HEK293 (cell line): Measurements from ENCODE around the gene FHIT.

Experiments used
- ZNF274 ChIP-seq, 2 experiments: fragments of 200-500 bp in 1 of 2; fragments of 450-650 bp in 1 of 2; sonication (Bioruptor generic) in 1 of 2; formaldehyde crosslinking in 1 of 2; IDR thresholded peaks; 2 replicates each; pipeline versions ENCODE4 v1.5.1 to v1.6.1; 2014 to 2016; ENCODE audit warnings: borderline replicate concordance in 1 of 2, inconsistent platforms in 1 of 2, low read length in 1 of 2, missing biosample characterization in 1 of 2, missing genetic modification characterization in 1 of 2
- TF ChIP-seq, protein P1 (sequence below): fragments of 450-650 bp; formaldehyde crosslinking; IDR thresholded peaks from 2 replicates; pipeline ENCODE4 v1.5.1; 2016; ENCODE audit warnings: missing biosample characterization, missing genetic modification characterization
- TF ChIP-seq, protein P2 (sequence below): fragments of 450-650 bp; formaldehyde crosslinking; IDR thresholded peaks from 2 replicates; pipeline ENCODE4 v1.5.1; 2016; ENCODE audit warnings: missing biosample characterization, missing genetic modification characterization
- TF ChIP-seq, protein P3 (sequence below): fragments of 450-650 bp; formaldehyde crosslinking; IDR thresholded peaks from 2 replicates; pipeline ENCODE4 v1.5.1; 2017; ENCODE audit warnings: missing biosample characterization, missing genetic modification characterization
- TF ChIP-seq, protein P4 (sequence below): sonication (generic); formaldehyde crosslinking; IDR thresholded peaks from 2 replicates; pipeline ENCODE4 v1.8.1; 2022; ENCODE audit warnings: mild to moderate bottlenecking, moderate library complexity, missing genetic modification reagents
- TF ChIP-seq, protein P5 (sequence below): fragments of 450-650 bp; formaldehyde crosslinking; IDR thresholded peaks from 2 replicates; pipeline ENCODE4 v1.5.1; 2016; ENCODE audit warnings: missing biosample characterization, missing genetic modification characterization

DNA sequence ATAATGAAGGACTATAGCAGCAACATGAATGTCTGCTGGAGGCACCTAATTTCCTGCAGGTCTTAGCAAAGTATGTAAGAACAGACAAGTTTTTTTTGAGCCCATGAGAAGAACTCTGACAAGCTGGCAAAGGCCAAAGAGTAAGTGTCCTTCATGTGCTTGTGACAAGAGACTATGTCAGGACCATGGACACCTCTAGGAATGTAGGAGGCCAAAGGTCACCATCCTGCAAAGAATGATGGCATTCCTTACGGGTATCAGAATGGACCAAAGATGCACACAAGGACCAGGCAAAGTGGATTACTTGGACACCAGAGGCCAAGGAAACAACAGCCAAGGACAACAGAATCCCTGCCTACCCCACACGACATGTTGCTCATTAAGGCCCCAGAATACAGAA is 1343.0 kb downstream of the FHIT start:
- TF ChIP-seq, protein P1, sequence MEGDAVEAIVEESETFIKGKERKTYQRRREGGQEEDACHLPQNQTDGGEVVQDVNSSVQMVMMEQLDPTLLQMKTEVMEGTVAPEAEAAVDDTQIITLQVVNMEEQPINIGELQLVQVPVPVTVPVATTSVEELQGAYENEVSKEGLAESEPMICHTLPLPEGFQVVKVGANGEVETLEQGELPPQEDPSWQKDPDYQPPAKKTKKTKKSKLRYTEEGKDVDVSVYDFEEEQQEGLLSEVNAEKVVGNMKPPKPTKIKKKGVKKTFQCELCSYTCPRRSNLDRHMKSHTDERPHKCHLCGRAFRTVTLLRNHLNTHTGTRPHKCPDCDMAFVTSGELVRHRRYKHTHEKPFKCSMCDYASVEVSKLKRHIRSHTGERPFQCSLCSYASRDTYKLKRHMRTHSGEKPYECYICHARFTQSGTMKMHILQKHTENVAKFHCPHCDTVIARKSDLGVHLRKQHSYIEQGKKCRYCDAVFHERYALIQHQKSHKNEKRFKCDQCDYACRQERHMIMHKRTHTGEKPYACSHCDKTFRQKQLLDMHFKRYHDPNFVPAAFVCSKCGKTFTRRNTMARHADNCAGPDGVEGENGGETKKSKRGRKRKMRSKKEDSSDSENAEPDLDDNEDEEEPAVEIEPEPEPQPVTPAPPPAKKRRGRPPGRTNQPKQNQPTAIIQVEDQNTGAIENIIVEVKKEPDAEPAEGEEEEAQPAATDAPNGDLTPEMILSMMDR (tag by site-specific recombination) = no peak
- TF ChIP-seq, protein P2, sequence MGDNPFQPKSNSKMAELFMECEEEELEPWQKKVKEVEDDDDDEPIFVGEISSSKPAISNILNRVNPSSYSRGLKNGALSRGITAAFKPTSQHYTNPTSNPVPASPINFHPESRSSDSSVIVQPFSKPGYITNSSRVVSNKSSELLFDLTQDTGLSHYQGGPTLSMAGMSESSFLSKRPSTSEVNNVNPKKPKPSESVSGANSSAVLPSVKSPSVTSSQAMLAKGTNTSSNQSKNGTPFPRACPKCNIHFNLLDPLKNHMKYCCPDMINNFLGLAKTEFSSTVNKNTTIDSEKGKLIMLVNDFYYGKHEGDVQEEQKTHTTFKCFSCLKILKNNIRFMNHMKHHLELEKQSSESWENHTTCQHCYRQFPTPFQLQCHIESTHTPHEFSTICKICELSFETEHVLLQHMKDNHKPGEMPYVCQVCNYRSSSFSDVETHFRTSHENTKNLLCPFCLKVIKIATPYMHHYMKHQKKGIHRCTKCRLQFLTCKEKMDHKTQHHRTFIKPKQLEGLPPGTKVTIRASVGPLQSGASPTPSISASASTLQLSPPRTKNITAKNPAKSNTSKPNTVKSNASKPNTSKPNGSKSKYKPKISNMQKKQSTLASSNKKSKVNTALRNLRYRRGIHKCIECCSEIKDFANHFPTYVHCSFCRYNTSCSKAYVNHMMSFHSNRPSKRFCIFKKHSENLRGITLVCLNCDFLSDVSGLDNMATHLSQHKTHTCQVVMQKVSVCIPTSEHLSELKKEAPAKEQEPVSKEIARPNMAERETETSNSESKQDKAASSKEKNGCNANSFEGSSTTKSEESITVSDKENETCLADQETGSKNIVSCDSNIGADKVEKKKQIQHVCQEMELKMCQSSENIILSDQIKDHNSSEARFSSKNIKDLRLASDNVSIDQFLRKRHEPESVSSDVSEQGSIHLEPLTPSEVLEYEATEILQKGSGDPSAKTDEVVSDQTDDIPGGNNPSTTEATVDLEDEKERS (tag by site-specific recombination) = no peak
- TF ChIP-seq, protein P3, sequence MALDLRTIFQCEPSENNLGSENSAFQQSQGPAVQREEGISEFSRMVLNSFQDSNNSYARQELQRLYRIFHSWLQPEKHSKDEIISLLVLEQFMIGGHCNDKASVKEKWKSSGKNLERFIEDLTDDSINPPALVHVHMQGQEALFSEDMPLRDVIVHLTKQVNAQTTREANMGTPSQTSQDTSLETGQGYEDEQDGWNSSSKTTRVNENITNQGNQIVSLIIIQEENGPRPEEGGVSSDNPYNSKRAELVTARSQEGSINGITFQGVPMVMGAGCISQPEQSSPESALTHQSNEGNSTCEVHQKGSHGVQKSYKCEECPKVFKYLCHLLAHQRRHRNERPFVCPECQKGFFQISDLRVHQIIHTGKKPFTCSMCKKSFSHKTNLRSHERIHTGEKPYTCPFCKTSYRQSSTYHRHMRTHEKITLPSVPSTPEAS (tag by site-specific recombination) = no peak
- TF ChIP-seq ZNF274 (IDR thresholded peaks at IDR 0.05; ENCODE audit: low read length) (no peak), ZNF274 (tag by site-specific recombination; IDR thresholded peaks at IDR 0.05; ENCODE audit: borderline replicate concordance) (no peak)
- TF ChIP-seq, protein P4, sequence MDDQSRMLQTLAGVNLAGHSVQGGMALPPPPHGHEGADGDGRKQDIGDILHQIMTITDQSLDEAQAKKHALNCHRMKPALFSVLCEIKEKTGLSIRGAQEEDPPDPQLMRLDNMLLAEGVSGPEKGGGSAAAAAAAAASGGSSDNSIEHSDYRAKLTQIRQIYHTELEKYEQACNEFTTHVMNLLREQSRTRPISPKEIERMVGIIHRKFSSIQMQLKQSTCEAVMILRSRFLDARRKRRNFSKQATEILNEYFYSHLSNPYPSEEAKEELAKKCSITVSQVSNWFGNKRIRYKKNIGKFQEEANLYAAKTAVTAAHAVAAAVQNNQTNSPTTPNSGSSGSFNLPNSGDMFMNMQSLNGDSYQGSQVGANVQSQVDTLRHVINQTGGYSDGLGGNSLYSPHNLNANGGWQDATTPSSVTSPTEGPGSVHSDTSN = no peak
- TF ChIP-seq, protein P5, sequence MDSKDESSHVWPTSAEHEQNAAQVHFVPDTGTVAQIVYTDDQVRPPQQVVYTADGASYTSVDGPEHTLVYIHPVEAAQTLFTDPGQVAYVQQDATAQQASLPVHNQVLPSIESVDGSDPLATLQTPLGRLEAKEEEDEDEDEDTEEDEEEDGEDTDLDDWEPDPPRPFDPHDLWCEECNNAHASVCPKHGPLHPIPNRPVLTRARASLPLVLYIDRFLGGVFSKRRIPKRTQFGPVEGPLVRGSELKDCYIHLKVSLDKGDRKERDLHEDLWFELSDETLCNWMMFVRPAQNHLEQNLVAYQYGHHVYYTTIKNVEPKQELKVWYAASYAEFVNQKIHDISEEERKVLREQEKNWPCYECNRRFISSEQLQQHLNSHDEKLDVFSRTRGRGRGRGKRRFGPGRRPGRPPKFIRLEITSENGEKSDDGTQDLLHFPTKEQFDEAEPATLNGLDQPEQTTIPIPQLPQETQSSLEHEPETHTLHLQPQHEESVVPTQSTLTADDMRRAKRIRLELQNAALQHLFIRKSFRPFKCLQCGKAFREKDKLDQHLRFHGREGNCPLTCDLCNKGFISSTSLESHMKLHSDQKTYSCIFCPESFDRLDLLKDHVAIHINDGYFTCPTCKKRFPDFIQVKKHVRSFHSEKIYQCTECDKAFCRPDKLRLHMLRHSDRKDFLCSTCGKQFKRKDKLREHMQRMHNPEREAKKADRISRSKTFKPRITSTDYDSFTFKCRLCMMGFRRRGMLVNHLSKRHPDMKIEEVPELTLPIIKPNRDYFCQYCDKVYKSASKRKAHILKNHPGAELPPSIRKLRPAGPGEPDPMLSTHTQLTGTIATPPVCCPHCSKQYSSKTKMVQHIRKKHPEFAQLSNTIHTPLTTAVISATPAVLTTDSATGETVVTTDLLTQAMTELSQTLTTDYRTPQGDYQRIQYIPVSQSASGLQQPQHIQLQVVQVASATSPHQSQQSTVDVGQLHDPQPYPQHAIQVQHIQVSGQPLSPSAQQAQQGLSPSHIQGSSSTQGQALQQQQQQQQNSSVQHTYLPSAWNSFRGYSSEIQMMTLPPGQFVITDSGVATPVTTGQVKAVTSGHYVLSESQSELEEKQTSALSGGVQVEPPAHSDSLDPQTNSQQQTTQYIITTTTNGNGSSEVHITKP = no peak
